Testis (tissue), 3 donors: ENCODE data around the gene CAMKMT. TPM values are rescaled to one million over a fixed set of nuclear protein-coding genes. Genes with fewer than 3 reads are reported as not detected.

Source experiments
- DNase-seq: peaks from one replicate; pipeline ENCODE4 v3.0.0-alpha.2; 2019
- H3K27ac ChIP-seq, 2 donors: fragments of 200-600 bp; sonication (generic); one replicate each; pipeline ENCODE4 v1.5.1; 2019
- H3K27me3 ChIP-seq: fragments of 200-600 bp; sonication (generic); one replicate; pipeline ENCODE4 v1.5.1; 2019
- H3K36me3 ChIP-seq: fragments of 200-600 bp; sonication (generic); one replicate; pipeline ENCODE4 v1.5.1; 2017; ENCODE audit warnings: low read depth; ENCODE audit errors: missing control alignments
- H3K4me1 ChIP-seq: fragments of 200-600 bp; sonication (generic); one replicate; pipeline ENCODE4 v1.5.1; 2019
- H3K4me3 ChIP-seq, 2 donors: fragments of 200-600 bp; sonication (generic); one replicate each; pipeline ENCODE4 v1.5.1; 2017 to 2019
- H3K9me3 ChIP-seq: fragments of 200-600 bp; sonication (generic); one replicate; pipeline ENCODE4 v1.5.1; 2017
- CTCF ChIP-seq, 3 experiments: fragments of 450-650 bp in 2 of 3; fragments of 200-600 bp in 1 of 3; sonication (generic) in 1 of 3; IDR thresholded peaks; one replicate each; pipeline ENCODE4 v1.5.1; 2016 to 2019; ENCODE audit warnings: antibody characterized with exemption in 3 of 3, mild to moderate bottlenecking in 2 of 3, moderate library complexity in 1 of 3
- POLR2A ChIP-seq: fragments of 450-650 bp; IDR thresholded peaks from one replicate; pipeline ENCODE4 v1.6.1; 2017; ENCODE audit warnings: antibody characterized with exemption, mild to moderate bottlenecking, moderate library complexity
- WGBS, 2 donors: methylation state at CpG; one replicate each; pipeline ENCODE4 v1.1.5; 2018; 5-methylcytosine and 5-hydroxymethylcytosine counted together
- intact Hi-C: fragments of 100-400 bp; cut with DNase I; formaldehyde crosslinking; loops from one replicate; pipeline ENCODE4 v1.15.1; 2023; ENCODE audit warnings: low total_unique reads
- polyA plus RNA-seq: library from polyadenylated mRNA; stranded (reverse); fragments of 350-450 nt; fragmentation: Illumina TruSeq; extraction: RNeasy Lipid Tissue Mini Kit (QIAGEN cat#74804); gene quantifications from one replicate; pipeline ENCODE4 v1.2.3, GENCODE V29; 2014; ENCODE audit warnings: low read depth, low replicate concordance; ENCODE audit not compliant: insufficient read depth
- total RNA-seq, 2 donors: library from RNA; depleted of rRNA; stranded (reverse); fragments of >200 nt; gene quantifications; one replicate each; pipeline ENCODE4 v1.2.3, GENCODE V29; 2016

The CAMKMT gene
- total and polyA plus RNA-seq, 3 donors from 2014 or later, result 15.9 to 21.2 (median 18.5) TPM

DNA sequence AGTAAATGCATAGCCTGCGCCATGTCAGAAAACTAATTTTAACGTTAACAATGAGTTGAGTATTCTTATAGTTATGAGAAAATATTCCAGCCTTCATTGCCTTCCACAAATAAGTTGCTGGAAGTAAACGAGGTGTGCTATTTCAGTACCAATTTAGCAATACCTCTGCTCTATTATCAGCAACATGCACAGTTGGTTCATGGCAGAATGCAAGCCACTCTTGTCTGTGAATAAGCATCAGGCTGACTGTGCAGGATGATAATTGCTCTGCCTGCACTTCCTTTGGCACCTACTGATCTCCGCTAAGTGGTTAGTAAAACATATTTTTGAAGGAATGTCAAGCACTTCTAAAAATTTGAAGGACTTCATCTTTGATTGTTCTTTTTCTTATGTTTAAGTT lies 317.8 kb downstream of the CAMKMT start:
- no peak for DNase-seq
- intact Hi-C loops, result no loop called here
- 89 to 90% methylated on average over 4 of the region's 4 CpGs for WGBS, 2 donors

GRCh38 chr2:44679990-44680389 lies 318.2 kb downstream of the CAMKMT start:
- no peak overlapping the region for H3K27ac ChIP-seq
- WGBS, 2 donors, result 92 to 94% methylated on average over 4 of the region's 4 CpGs
- TF ChIP-seq POLR2A (no peak), CTCF (IDR thresholded peaks at IDR 0.05) (no peak)

More for the DNA sequence above, 317.8 kb downstream of the CAMKMT start:
- H3K9me3 ChIP-seq, result no peaks in the 10 kb centered on the region
- no peaks in the 10 kb centered on the region for H3K36me3 ChIP-seq
- H3K4me3 ChIP-seq, result no peak overlapping the region
- H3K27ac ChIP-seq, result no peak overlapping the region
- TF ChIP-seq CTCF (IDR thresholded peaks at IDR 0.05), result no peak
- TF ChIP-seq POLR2A, result no peak
- H3K4me1 ChIP-seq, result no peaks in the 10 kb centered on the region
- no peaks in the 10 kb centered on the region for H3K27me3 ChIP-seq

DNA sequence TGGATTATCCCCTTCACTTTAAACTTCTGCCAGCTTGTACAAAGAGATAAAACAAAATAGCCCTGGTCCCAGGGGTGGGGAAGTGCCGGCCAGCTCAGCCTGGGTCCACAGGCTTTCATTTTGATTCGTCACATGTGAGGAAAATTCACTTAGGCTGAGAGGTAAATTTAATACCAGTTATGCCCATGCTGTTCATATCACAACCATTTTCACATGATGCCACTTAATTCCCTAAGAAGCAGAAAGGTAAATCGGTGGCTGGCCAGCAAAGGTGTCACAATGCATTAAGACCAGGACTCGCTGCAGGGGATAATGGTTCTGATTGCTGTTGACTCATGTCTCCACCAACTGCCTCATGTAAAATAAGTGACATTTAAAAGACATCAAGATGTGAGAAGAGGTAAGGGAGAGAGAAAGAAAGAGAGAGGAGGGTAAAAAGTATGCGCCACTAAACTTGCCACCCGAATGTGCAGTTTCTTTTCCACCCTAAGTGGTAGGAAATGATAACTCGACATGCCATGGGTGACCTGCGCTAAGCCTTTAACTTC lies 318.8 kb downstream of the CAMKMT start:
- WGBS, 2 donors, result 85 to 89% methylated on average over 8 of the region's 8 CpGs
- DNase-seq, result no peak
- Histone ChIP-seq H3K9me3 (no peaks in the 10 kb centered on the region), H3K27ac (no peak overlapping the region), H3K36me3 (no peaks in the 10 kb centered on the region), H3K4me1 (no peaks in the 10 kb centered on the region), H3K27me3 (no peaks in the 10 kb centered on the region), H3K4me3 (no peak overlapping the region)
- no peak for TF ChIP-seq CTCF (IDR thresholded peaks at IDR 0.05)
- no peak for TF ChIP-seq POLR2A
- intact Hi-C loops, result no loop called here

More at GRCh38 chr2:44679990-44680389, 318.2 kb downstream of the CAMKMT start:
- intact Hi-C loops, result no loop called here
- H3K27me3 ChIP-seq, result no peaks in the 10 kb centered on the region
- H3K36me3 ChIP-seq, result no peaks in the 10 kb centered on the region
- H3K9me3 ChIP-seq, result no peaks in the 10 kb centered on the region
- DNase-seq, result no peak
- H3K4me3 ChIP-seq, result no peak overlapping the region
- no peaks in the 10 kb centered on the region for H3K4me1 ChIP-seq

DNA sequence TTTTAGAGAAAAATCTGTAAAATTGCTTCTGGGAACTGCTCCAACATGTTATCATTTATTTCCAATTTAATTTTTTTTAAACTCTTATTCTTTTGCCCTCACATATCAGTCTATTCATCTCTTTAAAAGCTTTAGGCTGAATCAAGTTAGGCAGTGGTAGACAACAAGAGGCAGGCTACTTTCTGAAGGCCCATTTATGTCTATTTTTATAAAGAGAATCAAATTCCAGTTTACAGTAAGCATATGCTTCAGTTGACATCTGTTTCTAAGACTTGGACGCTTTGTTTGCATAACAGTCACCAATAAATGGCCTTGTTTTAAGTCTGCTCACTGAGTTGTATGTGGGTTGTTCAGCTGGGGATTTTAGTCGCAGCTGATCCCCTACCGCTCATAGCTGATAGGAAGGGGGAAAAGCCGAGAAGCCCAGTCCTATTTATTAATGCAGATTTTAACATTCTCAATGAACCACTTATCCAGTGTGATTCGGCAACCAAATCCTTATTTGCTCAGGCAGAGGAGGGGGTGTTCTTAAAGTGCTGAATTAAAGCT lies 319.3 kb downstream of the CAMKMT start:
- WGBS, 2 donors, result 79 to 81% methylated on average over 5 of the region's 5 CpGs

More for the DNA sequence above, 319.3 kb downstream of the CAMKMT start:
- no peak overlapping the region for H3K27ac ChIP-seq
- no peak overlapping the region for H3K4me3 ChIP-seq
- H3K4me1 ChIP-seq, result no peaks in the 10 kb centered on the region
- no peaks in the 10 kb centered on the region for H3K9me3 ChIP-seq
- intact Hi-C loops, result no loop called here
- TF ChIP-seq CTCF (IDR thresholded peaks at IDR 0.05), result no peak
- TF ChIP-seq POLR2A, result no peak
- no peak for DNase-seq
- H3K27me3 ChIP-seq, result no peaks in the 10 kb centered on the region
- H3K36me3 ChIP-seq, result no peaks in the 10 kb centered on the region
